Parathyroid adenoma (tissue), 2 donors: ENCODE data around the gene SMIM8.

Experiments
- H2AFZ ChIP-seq: fragments of 300-600 bp; sonication (generic); one replicate; pipeline ENCODE4 v1.7.0; 2017; ENCODE audit warnings: antibody characterized with exemption, mild to moderate bottlenecking
- H3K27ac ChIP-seq: fragments of 300-600 bp; sonication (generic); one replicate; pipeline ENCODE4 v1.7.0; 2017
- H3K27me3 ChIP-seq: fragments of 300-600 bp; sonication (generic); one replicate; pipeline ENCODE4 v1.7.0; 2017; ENCODE audit warnings: low read length; ENCODE audit not compliant: control insufficient read depth, insufficient read depth
- H3K36me3 ChIP-seq: fragments of 300-600 bp; sonication (generic); one replicate; pipeline ENCODE4 v1.7.0; 2017; ENCODE audit warnings: low read length; ENCODE audit not compliant: control insufficient read depth, insufficient read depth
- H3K4me1 ChIP-seq: fragments of 300-600 bp; sonication (generic); one replicate; pipeline ENCODE4 v1.7.0; 2017; ENCODE audit warnings: control low read depth
- H3K4me2 ChIP-seq: fragments of 300-600 bp; sonication (generic); one replicate; pipeline ENCODE4 v1.7.0; 2017; ENCODE audit warnings: low read length
- H3K4me3 ChIP-seq: fragments of 300-600 bp; sonication (generic); one replicate; pipeline ENCODE4 v1.7.0; 2017; ENCODE audit warnings: low read depth, low read length
- H3K79me2 ChIP-seq: fragments of 300-600 bp; sonication (generic); one replicate; pipeline ENCODE4 v1.7.0; 2017; ENCODE audit warnings: control low read depth
- H3K9ac ChIP-seq: fragments of 300-600 bp; sonication (generic); one replicate; pipeline ENCODE4 v1.7.0; 2017; ENCODE audit warnings: mild to moderate bottlenecking
- H3K9me3 ChIP-seq: fragments of 300-600 bp; sonication (generic); one replicate; pipeline ENCODE4 v1.7.0; 2017; ENCODE audit warnings: low read length; ENCODE audit not compliant: control insufficient read depth
- CTCF ChIP-seq: fragments of 300-600 bp; sonication (generic); IDR thresholded peaks from one replicate; pipeline ENCODE4 v1.7.0; 2017; ENCODE audit warnings: antibody characterized with exemption, mild to moderate bottlenecking
- donor health status: primary hyperparathyroidism.

SMIM8 gene

DNA sequence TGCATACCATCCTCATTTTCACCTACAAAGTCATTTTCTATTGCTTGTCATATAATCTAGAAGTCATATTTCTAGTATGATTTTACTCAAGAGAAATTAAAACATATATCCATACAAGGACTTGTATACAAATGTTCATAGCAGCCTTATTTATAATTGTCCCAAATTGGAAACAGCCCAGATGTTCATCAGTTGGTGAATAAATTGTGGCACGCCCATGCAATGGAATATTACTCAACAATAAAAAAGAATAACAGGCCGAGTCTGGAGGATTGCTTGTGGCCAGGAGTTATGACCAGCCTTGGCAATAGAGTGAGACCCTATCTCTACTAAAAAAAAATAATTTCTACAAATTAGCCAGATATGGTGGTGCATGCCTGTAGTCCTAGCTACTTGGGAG lies 51.0 kb downstream of the SMIM8 start:
- H3K9ac ChIP-seq = no peak overlapping the region
- H3K36me3 ChIP-seq = no peaks in the 10 kb centered on the region
- TF ChIP-seq CTCF = no peak
- no peaks in the 10 kb centered on the region for H3K79me2 ChIP-seq
- H2AFZ ChIP-seq = no peak overlapping the region
- H3K4me3 ChIP-seq = no peak overlapping the region
- H3K4me1 ChIP-seq = no peaks in the 10 kb centered on the region
- no peak overlapping the region for H3K4me2 ChIP-seq
- H3K27ac ChIP-seq = no peak overlapping the region
- H3K9me3 ChIP-seq = no peaks in the 10 kb centered on the region
- H3K27me3 ChIP-seq = no peaks in the 10 kb centered on the region

DNA sequence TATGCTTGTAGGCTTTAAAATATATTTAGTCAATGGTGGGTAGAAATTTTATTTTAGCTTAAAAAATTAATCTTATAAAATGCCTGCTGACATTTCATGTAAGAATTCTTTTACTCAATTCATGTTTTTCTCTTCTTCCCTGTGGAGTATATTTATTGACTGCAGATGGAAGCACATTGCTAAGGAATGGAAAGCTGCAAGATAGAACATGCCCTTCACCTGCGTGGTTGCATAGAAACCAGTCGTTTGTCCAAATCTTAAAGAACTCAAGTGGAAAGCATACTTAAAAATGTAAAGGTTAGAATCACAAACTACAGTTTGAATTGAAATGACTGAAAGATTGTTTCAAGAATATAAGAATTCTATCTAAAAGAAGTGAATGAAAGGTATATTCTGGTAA lies 52.9 kb downstream of the SMIM8 start:
- Histone ChIP-seq H3K27me3 (no peaks in the 10 kb centered on the region), H3K9me3 (no peaks in the 10 kb centered on the region)
- TF ChIP-seq CTCF = no peak

DNA sequence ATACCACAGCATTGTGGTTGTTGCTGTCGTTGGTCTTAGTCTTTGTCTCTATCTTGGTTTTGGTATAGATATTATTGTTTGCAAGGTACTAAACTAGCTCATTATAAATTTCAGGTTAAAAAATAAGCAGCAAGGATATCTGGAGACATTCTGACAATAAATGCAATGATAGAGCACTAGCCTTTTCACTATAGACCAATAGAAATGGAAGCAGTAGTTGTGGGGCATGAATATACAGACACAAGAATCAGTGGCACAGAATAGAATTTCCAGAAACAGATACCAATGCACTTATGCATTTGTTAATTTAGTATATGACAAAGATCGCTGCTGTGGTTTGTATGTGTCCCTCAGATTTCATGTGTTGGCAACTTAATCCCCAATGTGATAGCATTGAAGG lies 54.3 kb downstream of the SMIM8 start:
- Histone ChIP-seq H3K36me3 (no peaks in the 10 kb centered on the region), H2AFZ (no peak overlapping the region), H3K4me2 (no peak overlapping the region), H3K27me3 (no peaks in the 10 kb centered on the region), H3K27ac (no peak overlapping the region), H3K4me3 (no peak overlapping the region), H3K9me3 (no peaks in the 10 kb centered on the region), H3K4me1 (no peaks in the 10 kb centered on the region), H3K9ac (no peak overlapping the region), H3K79me2 (no peaks in the 10 kb centered on the region)
- no peak for TF ChIP-seq CTCF

More for the DNA sequence above, 52.9 kb downstream of the SMIM8 start:
- Histone ChIP-seq H3K4me3 (no peak overlapping the region), H3K4me2 (no peak overlapping the region), H3K9ac (no peak overlapping the region), H2AFZ (no peak overlapping the region), H3K27ac (no peak overlapping the region), H3K4me1 (no peaks in the 10 kb centered on the region), H3K36me3 (no peaks in the 10 kb centered on the region), H3K79me2 (no peaks in the 10 kb centered on the region)

GRCh38 chr6:87378947-87379346 lies 56.6 kb downstream of the SMIM8 start:
- H2AFZ ChIP-seq = no peak overlapping the region
- H3K9me3 ChIP-seq = no peaks in the 10 kb centered on the region
- no peak overlapping the region for H3K27ac ChIP-seq
- H3K36me3 ChIP-seq = no peaks in the 10 kb centered on the region
- no peak overlapping the region for H3K4me2 ChIP-seq
- no peak for TF ChIP-seq CTCF
- H3K27me3 ChIP-seq = no peaks in the 10 kb centered on the region
- H3K79me2 ChIP-seq = no peaks in the 10 kb centered on the region
- no peak overlapping the region for H3K4me3 ChIP-seq
- H3K9ac ChIP-seq = no peak overlapping the region
- no peaks in the 10 kb centered on the region for H3K4me1 ChIP-seq

DNA sequence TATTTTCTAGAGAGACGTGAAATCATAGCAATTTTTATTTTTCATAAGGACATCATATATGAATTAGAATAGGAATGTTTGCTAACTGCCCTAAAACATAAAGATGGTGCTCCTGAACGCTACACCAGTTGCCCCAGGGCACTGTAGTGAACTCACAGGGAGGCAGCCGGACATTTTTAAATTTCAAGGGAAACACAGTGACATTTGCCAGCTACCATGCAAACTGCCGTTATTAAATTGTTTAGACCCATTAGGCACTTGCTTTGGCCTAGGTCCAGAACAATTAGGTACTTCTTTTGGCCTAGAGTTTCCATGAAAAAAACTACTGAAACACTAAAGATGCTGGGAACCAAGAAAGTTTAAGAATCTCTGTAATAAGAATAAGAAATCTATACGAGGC lies 60.5 kb downstream of the SMIM8 start:
- no peak overlapping the region for H3K9ac ChIP-seq
- no peaks in the 10 kb centered on the region for H3K27me3 ChIP-seq
- H3K9me3 ChIP-seq = no peaks in the 10 kb centered on the region
- H3K27ac ChIP-seq = no peak overlapping the region
- no peak for TF ChIP-seq CTCF
- no peaks in the 10 kb centered on the region for H3K36me3 ChIP-seq
- H3K79me2 ChIP-seq = no peaks in the 10 kb centered on the region
- H3K4me1 ChIP-seq = no peaks in the 10 kb centered on the region
- H3K4me2 ChIP-seq = no peak overlapping the region
- H3K4me3 ChIP-seq = no peak overlapping the region
- H2AFZ ChIP-seq = no peak overlapping the region
